Neural cell (in vitro differentiated cells): ENCODE data around the gene KMT2D. TPM values are rescaled to one million over a fixed set of nuclear protein-coding genes. Genes with fewer than 3 reads are reported as not detected.

Source experiments
- H2AFZ ChIP-seq: fragments of 200-600, 300-800 bp; sonication (generic), shearing (Covaris generic); 2 replicates; pipeline ENCODE4 v1.6.0; 2014; ENCODE audit warnings: low read depth, mild to moderate bottlenecking, antibody characterized with exemption, low read length, moderate library complexity
- H3F3A ChIP-seq: fragments of 200-600 bp; shearing (Covaris generic); 2 replicates; pipeline ENCODE4 v1.6.1; 2016; ENCODE audit warnings: mild to moderate bottlenecking, moderate library complexity, mixed read lengths, antibody characterized with exemption, low read length; ENCODE audit not compliant: insufficient read depth, poor library complexity, severe bottlenecking
- H3K27ac ChIP-seq: fragments of 200-600, 300-800 bp; sonication (generic), shearing (Covaris generic); 2 replicates; pipeline ENCODE4 v1.5.1; 2014; ENCODE audit warnings: mild to moderate bottlenecking, low read length, moderate library complexity
- H3K27me3 ChIP-seq: fragments of 300-800, 200-600 bp; sonication (generic), shearing (Covaris generic); 2 replicates; pipeline ENCODE4 v1.6.0; 2014; ENCODE audit warnings: mild to moderate bottlenecking, low read depth, low read length, moderate library complexity; ENCODE audit not compliant: insufficient read depth
- H3K36me3 ChIP-seq: fragments of 300-800, 200-600 bp; sonication (generic), shearing (Covaris generic); 2 replicates; pipeline ENCODE4 v1.5.1; 2014; ENCODE audit warnings: mild to moderate bottlenecking, antibody characterized with exemption, low read length, moderate library complexity; ENCODE audit not compliant: insufficient read depth
- H3K4me2 ChIP-seq: fragments of 300-800, 200-600 bp; sonication (generic), shearing (Covaris generic); 2 replicates; pipeline ENCODE4 v1.6.0; 2014; ENCODE audit warnings: mild to moderate bottlenecking, low read length
- H3K4me3 ChIP-seq: fragments of 300-800, 200-600 bp; sonication (generic), shearing (Covaris generic); 2 replicates; pipeline ENCODE4 v1.5.1; 2014; ENCODE audit warnings: mild to moderate bottlenecking, low read length, moderate library complexity
- H3K79me2 ChIP-seq: fragments of 200-600 bp; shearing (Covaris generic); replicated peaks from 2 replicates; pipeline ENCODE4 v1.6.0; 2014; ENCODE audit warnings: mild to moderate bottlenecking, low read length, moderate library complexity; ENCODE audit not compliant: insufficient read depth
- H3K9ac ChIP-seq: fragments of 300-800, 200-600 bp; sonication (generic), shearing (Covaris generic); 2 replicates; pipeline ENCODE4 v1.6.1; 2016; ENCODE audit warnings: mild to moderate bottlenecking, low read length, mixed read lengths
- H3K9me2 ChIP-seq: fragments of 200-600 bp; shearing (Covaris generic); 2 replicates; pipeline ENCODE4 v1.6.1; 2016; ENCODE audit warnings: mild to moderate bottlenecking, low read length, mixed read lengths; ENCODE audit not compliant: insufficient read depth
- H3K9me3 ChIP-seq: fragments of 200-600, 300-800 bp; sonication (generic), shearing (Covaris generic); 2 replicates; pipeline ENCODE4 v1.6.1; 2016; ENCODE audit warnings: mild to moderate bottlenecking, mixed run types, low read length, moderate library complexity, mixed read lengths
- H4K20me1 ChIP-seq: fragments of 200-600 bp; shearing (Covaris generic); 2 replicates; pipeline ENCODE4 v1.6.1; 2016; ENCODE audit warnings: mild to moderate bottlenecking, mixed run types; ENCODE audit not compliant: insufficient read depth
- EP300 ChIP-seq: fragments of 450-650 bp; conservative IDR thresholded peaks from 2 replicates; pipeline ENCODE4 v1.6.1; 2014; ENCODE audit warnings: antibody characterized with exemption, mild to moderate bottlenecking, moderate library complexity; ENCODE audit not compliant: poor library complexity, severe bottlenecking
- EZH2 ChIP-seq: fragments of 200-600, 300-800 bp; shearing (Covaris generic), sonication (generic); IDR thresholded peaks from 2 replicates; pipeline ENCODE4 v1.6.1; 2014; ENCODE audit warnings: antibody characterized with exemption, low read length, borderline replicate concordance, mild to moderate bottlenecking; ENCODE audit not compliant: insufficient read depth, poor library complexity, severe bottlenecking
- MXI1 ChIP-seq: fragments of 450-650 bp; conservative IDR thresholded peaks from 2 replicates; pipeline ENCODE4 v1.6.1; 2014; ENCODE audit warnings: antibody characterized with exemption, mild to moderate bottlenecking; ENCODE audit not compliant: poor library complexity, severe bottlenecking
- POLR2AphosphoS5 ChIP-seq: IDR thresholded peaks from 2 replicates; pipeline ENCODE4 v1.6.1; 2012
- RAD21 ChIP-seq: fragments of 450-650 bp; conservative IDR thresholded peaks from 2 replicates; pipeline ENCODE4 v1.6.1; 2014; ENCODE audit warnings: antibody characterized with exemption, mild to moderate bottlenecking, moderate library complexity
- REST ChIP-seq: IDR thresholded peaks from 2 replicates; pipeline ENCODE4 v1.6.1; 2012; ENCODE audit warnings: borderline replicate concordance
- SMC3 ChIP-seq: fragments of 450-650 bp; conservative IDR thresholded peaks from 2 replicates; pipeline ENCODE4 v1.6.1; 2014; ENCODE audit warnings: antibody characterized with exemption, mild to moderate bottlenecking, moderate library complexity; ENCODE audit not compliant: poor library complexity
- TAF1 ChIP-seq: IDR thresholded peaks from 2 replicates; pipeline ENCODE4 v1.6.1; 2012; ENCODE audit warnings: low read depth
- polyA plus RNA-seq: library from polyadenylated mRNA; depleted of rRNA; stranded (reverse); fragments of >200 nt; gene quantifications from 2 replicates; pipeline ENCODE4 v1.2.3, GENCODE V29; 2014
- TF ChIP-seq, protein P1 (sequence below): fragments of 450-650 bp; IDR thresholded peaks from 2 replicates; pipeline ENCODE4 v1.5.1; 2014; ENCODE audit warnings: antibody characterized with exemption, mild to moderate bottlenecking, moderate library complexity; ENCODE audit not compliant: poor library complexity, severe bottlenecking

Gene KMT2D
- polyA plus RNA-seq, 1 donor from 2014 or later = 15.8 TPM

- H3K79me2 ChIP-seq = no peaks in the 10 kb centered on the region
- H2AFZ ChIP-seq = no peak overlapping the region
- TF ChIP-seq EP300 (no peak), MXI1 (no peak)
- H3K4me3 ChIP-seq = no peak overlapping the region
- no peaks in the 10 kb centered on the region for H3K36me3 ChIP-seq
- no peak overlapping the region for H3K4me2 ChIP-seq
- no peaks in the 10 kb centered on the region for H3K9me3 ChIP-seq
- H3K27me3 ChIP-seq = no peaks in the 10 kb centered on the region
- H3K27ac ChIP-seq = no peak overlapping the region
- no peaks in the 10 kb centered on the region for H4K20me1 ChIP-seq
- H3K9me2 ChIP-seq = no peaks in the 10 kb centered on the region
- H3K9ac ChIP-seq = no peak overlapping the region
- H3F3A ChIP-seq = no peaks in the 10 kb centered on the region
These were observed 22.7 kb downstream of the KMT2D start for GRCh38 chr12:49037947-49038237.

DNA sequence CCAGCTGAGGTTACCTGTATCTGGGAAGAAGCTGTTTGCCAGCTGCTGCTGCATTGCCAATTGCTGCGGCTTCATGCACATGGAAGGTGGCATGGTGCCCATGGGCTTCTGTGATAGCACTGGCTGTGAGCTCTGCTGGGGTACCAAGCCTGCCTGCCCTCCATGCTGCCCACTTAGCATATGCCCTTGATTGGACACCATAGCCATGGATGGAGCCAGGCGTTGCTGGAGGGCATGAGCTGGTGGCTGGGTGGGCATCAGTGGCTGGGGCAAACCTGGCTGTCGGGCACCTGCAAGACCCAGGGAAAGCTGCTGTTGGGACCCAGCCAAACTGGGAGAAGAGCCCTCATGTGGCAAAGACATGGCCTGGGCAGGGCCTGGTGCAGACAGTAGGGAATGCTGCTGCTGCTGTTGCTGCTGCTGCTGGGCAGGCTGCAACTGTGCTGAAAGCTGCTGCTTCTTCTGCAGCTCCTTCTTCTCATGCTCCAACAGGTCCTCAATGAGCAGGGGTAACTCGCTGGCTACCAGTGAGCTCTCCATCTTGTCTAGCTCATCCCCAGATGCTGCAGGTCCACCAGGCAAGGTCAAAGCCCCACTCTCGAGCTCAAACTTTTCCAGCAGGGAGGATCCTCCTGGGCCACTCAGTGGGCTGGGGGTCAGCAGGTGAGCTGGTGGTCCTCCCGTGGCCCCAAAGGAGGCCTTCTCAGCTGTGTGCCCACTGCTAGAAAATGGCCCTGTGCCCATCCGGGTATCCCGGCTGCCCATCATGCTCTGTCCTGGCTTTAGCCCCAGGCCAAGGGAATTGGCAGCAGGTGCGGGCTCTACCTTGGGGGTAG, 23.3 kb downstream of the KMT2D start:
- Histone ChIP-seq H3F3A (no peaks in the 10 kb centered on the region), H3K9ac (no peak overlapping the region), H3K79me2 (no peaks in the 10 kb centered on the region), H4K20me1 (no peaks in the 10 kb centered on the region), H3K27me3 (no peaks in the 10 kb centered on the region), H2AFZ (no peak overlapping the region), H3K36me3 (no peaks in the 10 kb centered on the region), H3K4me2 (no peak overlapping the region), H3K9me2 (no peaks in the 10 kb centered on the region), H3K27ac (no peak overlapping the region), H3K9me3 (no peaks in the 10 kb centered on the region), H3K4me3 (no peak overlapping the region)
- no peak for TF ChIP-seq EZH2
- TF ChIP-seq EP300 = no peak
- TF ChIP-seq, protein P1, sequence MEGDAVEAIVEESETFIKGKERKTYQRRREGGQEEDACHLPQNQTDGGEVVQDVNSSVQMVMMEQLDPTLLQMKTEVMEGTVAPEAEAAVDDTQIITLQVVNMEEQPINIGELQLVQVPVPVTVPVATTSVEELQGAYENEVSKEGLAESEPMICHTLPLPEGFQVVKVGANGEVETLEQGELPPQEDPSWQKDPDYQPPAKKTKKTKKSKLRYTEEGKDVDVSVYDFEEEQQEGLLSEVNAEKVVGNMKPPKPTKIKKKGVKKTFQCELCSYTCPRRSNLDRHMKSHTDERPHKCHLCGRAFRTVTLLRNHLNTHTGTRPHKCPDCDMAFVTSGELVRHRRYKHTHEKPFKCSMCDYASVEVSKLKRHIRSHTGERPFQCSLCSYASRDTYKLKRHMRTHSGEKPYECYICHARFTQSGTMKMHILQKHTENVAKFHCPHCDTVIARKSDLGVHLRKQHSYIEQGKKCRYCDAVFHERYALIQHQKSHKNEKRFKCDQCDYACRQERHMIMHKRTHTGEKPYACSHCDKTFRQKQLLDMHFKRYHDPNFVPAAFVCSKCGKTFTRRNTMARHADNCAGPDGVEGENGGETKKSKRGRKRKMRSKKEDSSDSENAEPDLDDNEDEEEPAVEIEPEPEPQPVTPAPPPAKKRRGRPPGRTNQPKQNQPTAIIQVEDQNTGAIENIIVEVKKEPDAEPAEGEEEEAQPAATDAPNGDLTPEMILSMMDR = no peak
- no peak for TF ChIP-seq TAF1
- no peak for TF ChIP-seq SMC3
- TF ChIP-seq MXI1 = no peak
- TF ChIP-seq POLR2AphosphoS5 = no peak

GRCh38 chr12:49036029-49036428, 24.6 kb downstream of the KMT2D start:
- TF ChIP-seq EZH2 = no peak
- no peak for TF ChIP-seq SMC3
- no peak for TF ChIP-seq TAF1
- no peak for TF ChIP-seq POLR2AphosphoS5
- TF ChIP-seq RAD21 = no peak
- no peak for TF ChIP-seq MXI1
- TF ChIP-seq REST = no peak
- Histone ChIP-seq H2AFZ (no peak overlapping the region), H3K27ac (no peak overlapping the region), H3K4me3 (no peak overlapping the region), H3K79me2 (no peaks in the 10 kb centered on the region), H3K4me2 (no peak overlapping the region), H3F3A (no peaks in the 10 kb centered on the region), H3K9me3 (no peaks in the 10 kb centered on the region), H3K9ac (no peak overlapping the region), H4K20me1 (no peaks in the 10 kb centered on the region), H3K36me3 (no peaks in the 10 kb centered on the region), H3K9me2 (no peaks in the 10 kb centered on the region), H3K27me3 (no peaks in the 10 kb centered on the region)
